ENCODE data around the gene RALGAPA2.

DNA sequence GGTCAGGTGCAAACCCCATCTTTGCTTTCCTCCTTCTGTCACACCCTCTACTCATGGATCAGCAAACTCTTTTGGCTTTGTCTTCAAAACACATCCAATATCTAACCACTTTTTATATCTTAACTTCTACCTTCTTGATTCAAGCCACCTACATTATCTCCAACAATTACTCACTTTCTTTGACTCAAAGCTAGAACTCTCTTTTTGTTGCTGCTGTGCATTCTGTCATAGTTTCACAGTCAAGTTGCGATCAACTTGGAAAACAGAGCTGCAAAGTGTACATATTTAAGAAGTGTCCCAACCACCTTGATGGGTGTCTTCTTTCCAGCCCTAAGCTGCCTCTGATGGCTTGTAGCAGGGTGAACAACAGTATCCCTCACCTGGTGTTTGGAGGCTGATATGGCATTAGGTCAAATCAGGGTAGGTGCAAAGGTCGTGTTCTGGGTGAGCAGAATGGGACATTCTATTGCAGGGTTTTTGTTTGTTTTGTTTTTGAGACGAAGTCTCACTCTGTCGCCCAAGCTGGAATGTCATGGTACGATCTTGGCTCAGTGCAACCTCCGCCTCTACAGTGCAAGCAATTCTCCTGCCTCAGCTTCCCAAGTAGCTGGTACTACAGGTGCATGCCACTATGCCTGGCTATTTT lies 43.4 kb upstream of the RALGAPA2 start:
- TF ChIP-seq CTCF (IDR thresholded peaks at IDR 0.05; ENCODE audit: low read depth, low read length) (no peak), POLR2A (IDR thresholded peaks at IDR 0.05; ENCODE audit: extremely low read depth, insufficient read length) (no peak), MYC (IDR thresholded peaks at IDR 0.05; ENCODE audit: low read depth, low read length) (no peak)
- TF ChIP-seq, protein P1, sequence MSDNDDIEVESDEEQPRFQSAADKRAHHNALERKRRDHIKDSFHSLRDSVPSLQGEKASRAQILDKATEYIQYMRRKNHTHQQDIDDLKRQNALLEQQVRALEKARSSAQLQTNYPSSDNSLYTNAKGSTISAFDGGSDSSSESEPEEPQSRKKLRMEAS (IDR thresholded peaks at IDR 0.05; ENCODE audit: low read depth, low read length): no peak
